ENCODE data around the gene SDK1.

Gene SDK1

GRCh38 chr7:3265388-3265787 lies 35.7 kb upstream of the SDK1 start:
- in situ Hi-C loops (cut with HindIII; ENCODE audit: low sequenced_read_pairs), result no loop called here
- TF ChIP-seq CTCF (IDR thresholded peaks at IDR 0.05; ENCODE audit: low read depth, low read length), result no peak
- no peak overlapping the region for H3K4me3 ChIP-seq (ENCODE audit: low read depth, low read length)
- DNase-seq (ENCODE audit: low read depth, low spot score), result no peak

GRCh38 chr7:3266240-3266639 lies 34.8 kb upstream of the SDK1 start:
- DNase-seq (ENCODE audit: low read depth, low spot score), result no peak
- H3K4me3 ChIP-seq (ENCODE audit: low read depth, low read length), result no peak overlapping the region
- in situ Hi-C loops (cut with HindIII; ENCODE audit: low sequenced_read_pairs), result no loop called here
- TF ChIP-seq CTCF (IDR thresholded peaks at IDR 0.05; ENCODE audit: low read depth, low read length), result no peak

GRCh38 chr7:3267966-3268690 lies 32.9 kb upstream of the SDK1 start:
- TF ChIP-seq CTCF (IDR thresholded peaks at IDR 0.05; ENCODE audit: low read depth, low read length), result no peak
- no peak overlapping the region for H3K4me3 ChIP-seq (ENCODE audit: low read depth, low read length)
- in situ Hi-C loops (cut with HindIII; ENCODE audit: low sequenced_read_pairs), result no loop called here
- DNase-seq (ENCODE audit: low read depth, low spot score), result peak; percentile 97

- in situ Hi-C loops (cut with HindIII; ENCODE audit: low sequenced_read_pairs), result no loop called here
- no peak for TF ChIP-seq CTCF (IDR thresholded peaks at IDR 0.05; ENCODE audit: low read depth, low read length)
- DNase-seq (ENCODE audit: low read depth, low spot score), result no peak
- H3K4me3 ChIP-seq (ENCODE audit: low read depth, low read length), result no peak overlapping the region
Measured at GRCh38 chr7:3270362-3270761, 30.7 kb upstream of the SDK1 start.

- in situ Hi-C loops (cut with HindIII; ENCODE audit: low sequenced_read_pairs), result no loop called here
Measured at GRCh38 chr7:3271298-3271697, 29.8 kb upstream of the SDK1 start.

GRCh38 chr7:3272691-3273141 lies 28.3 kb upstream of the SDK1 start:
- TF ChIP-seq CTCF (IDR thresholded peaks at IDR 0.05; ENCODE audit: low read depth, low read length), result no peak
- H3K4me3 ChIP-seq (ENCODE audit: low read depth, low read length), result no peak overlapping the region
- in situ Hi-C loops (cut with HindIII; ENCODE audit: low sequenced_read_pairs), result no loop called here
- DNase-seq (ENCODE audit: low read depth, low spot score), result peak; percentile 93

More at GRCh38 chr7:3271298-3271697, 29.8 kb upstream of the SDK1 start:
- TF ChIP-seq CTCF (IDR thresholded peaks at IDR 0.05; ENCODE audit: low read depth, low read length), result no peak
- DNase-seq (ENCODE audit: low read depth, low spot score), result no peak
- H3K4me3 ChIP-seq (ENCODE audit: low read depth, low read length), result no peak overlapping the region

Data from astrocyte of the spinal cord (primary cell).